Measurements from ENCODE around the gene COMMD9. TPM values are rescaled to one million over a fixed set of nuclear protein-coding genes. Genes with fewer than 3 reads are reported as not detected.

COMMD9 gene
- total and polyA plus RNA-seq, 2 experiments from 2014 or later, result 50.3 to 95.3 TPM

DNA sequence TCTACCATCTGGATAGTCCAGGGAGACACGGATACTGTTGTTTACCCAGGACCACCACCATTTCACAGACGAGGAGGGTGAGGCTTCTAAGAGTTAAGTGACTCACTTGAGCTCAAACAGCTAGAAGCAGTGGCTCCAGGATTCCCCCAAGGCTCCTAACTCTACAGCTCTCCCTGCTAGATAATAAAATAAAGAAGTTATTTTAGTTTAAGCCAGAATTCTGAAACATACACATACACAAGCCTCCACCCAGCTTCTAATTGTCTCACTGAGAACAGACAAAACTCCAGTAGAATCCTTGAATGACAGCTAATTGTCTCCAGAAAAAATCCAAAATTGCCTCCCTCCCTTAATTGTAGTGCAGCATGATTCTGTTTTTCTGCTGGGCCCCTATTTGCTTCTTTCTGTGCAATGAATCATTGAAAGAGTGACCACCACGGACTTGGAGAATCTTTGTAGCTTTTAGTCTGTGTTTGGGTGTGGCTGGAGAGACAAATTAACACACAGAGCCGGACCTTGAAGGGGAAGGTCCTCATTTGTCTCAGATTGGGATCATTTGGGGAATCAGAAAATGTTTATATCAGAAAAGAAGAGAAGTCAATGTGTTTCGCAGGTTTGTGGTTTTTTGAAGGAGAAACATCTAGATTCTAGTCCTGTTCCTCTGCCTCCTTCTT is 64.9 kb downstream of the COMMD9 start:
- no peak for TF ChIP-seq EZH2phosphoT487 (IDR thresholded peaks at IDR 0.05; ENCODE audit: low read depth, severe bottlenecking, unreplicated experiment)
- TF ChIP-seq EZH2 (IDR thresholded peaks at IDR 0.05; ENCODE audit: borderline replicate concordance), result no peak
- TF ChIP-seq, protein P1, sequence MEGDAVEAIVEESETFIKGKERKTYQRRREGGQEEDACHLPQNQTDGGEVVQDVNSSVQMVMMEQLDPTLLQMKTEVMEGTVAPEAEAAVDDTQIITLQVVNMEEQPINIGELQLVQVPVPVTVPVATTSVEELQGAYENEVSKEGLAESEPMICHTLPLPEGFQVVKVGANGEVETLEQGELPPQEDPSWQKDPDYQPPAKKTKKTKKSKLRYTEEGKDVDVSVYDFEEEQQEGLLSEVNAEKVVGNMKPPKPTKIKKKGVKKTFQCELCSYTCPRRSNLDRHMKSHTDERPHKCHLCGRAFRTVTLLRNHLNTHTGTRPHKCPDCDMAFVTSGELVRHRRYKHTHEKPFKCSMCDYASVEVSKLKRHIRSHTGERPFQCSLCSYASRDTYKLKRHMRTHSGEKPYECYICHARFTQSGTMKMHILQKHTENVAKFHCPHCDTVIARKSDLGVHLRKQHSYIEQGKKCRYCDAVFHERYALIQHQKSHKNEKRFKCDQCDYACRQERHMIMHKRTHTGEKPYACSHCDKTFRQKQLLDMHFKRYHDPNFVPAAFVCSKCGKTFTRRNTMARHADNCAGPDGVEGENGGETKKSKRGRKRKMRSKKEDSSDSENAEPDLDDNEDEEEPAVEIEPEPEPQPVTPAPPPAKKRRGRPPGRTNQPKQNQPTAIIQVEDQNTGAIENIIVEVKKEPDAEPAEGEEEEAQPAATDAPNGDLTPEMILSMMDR (IDR thresholded peaks at IDR 0.05; ENCODE audit: poor library complexity), result no peak
- Histone ChIP-seq H3K9me3 (ENCODE audit: low read depth) (no peaks in the 10 kb centered on the region), H3K9me2 (replicated peaks; ENCODE audit: insufficient read depth) (no peaks in the 10 kb centered on the region), H3K27ac (no peak overlapping the region), H3K27me3 (no peaks in the 10 kb centered on the region), H3K36me3 (replicated peaks; ENCODE audit: insufficient read depth, low read depth) (no peaks in the 10 kb centered on the region), H2AFZ (no peak overlapping the region), H4K20me1 (ENCODE audit: insufficient read depth, poor library complexity, severe bottlenecking) (no peaks in the 10 kb centered on the region), H3K4me3 (no peak overlapping the region), H3K4me1 (ENCODE audit: insufficient read depth) (no peaks in the 10 kb centered on the region), H3K79me2 (no peaks in the 10 kb centered on the region), H3K4me2 (no peak overlapping the region)
- no peak for DNase-seq (ENCODE audit: low spot score)
- WGBS (ENCODE audit: low lambda C conversion rate, missing lambda C conversion rate), result 60% methylated on average over 5 of the region's 5 CpGs

DNA sequence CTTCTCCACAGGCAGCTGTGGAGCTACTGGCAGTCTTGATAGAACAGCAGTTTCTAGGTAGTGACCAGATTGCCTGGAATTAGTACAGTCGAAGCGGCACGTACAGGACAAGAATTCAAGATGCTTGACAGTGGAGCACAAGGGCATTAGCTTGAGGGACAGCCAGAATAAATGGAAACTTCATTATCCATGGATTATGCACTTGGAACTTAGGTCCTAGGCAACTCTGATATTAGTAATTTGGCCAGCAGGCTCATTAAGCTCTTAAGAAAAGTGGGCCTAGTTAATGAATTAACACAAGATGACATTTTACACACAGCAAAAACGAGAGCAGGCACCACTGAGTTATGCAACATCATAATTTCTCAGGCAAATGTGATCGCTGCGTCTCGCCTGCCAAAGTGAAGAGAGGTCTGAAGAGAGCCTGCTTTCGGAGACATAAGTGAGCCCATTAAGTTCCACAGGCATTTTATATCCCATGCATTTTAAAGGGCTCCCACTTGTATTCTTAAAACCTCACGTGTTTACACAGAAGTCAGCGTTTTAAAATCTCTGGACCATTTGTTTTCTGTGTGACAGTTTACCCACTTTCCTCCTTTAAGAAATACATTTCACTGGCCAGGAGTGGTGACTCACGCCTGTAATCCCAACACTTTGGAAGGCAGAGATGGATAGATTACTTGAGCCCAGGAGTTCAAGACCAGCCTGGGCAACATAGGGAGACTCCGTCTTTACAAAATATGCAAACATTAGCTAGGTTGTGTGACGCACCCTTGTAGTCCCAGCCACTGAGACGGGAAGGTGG is 66.2 kb downstream of the COMMD9 start:
- H3K9me3 ChIP-seq (ENCODE audit: low read depth), result no peaks in the 10 kb centered on the region
- H3K27ac ChIP-seq, result no peak overlapping the region
- no peaks in the 10 kb centered on the region for H3K4me1 ChIP-seq (ENCODE audit: insufficient read depth)
- no peak overlapping the region for H3K4me2 ChIP-seq
- 67% methylated on average over 14 of the region's 14 CpGs for WGBS (ENCODE audit: low lambda C conversion rate, missing lambda C conversion rate)
- no peak overlapping the region for H3K4me3 ChIP-seq
- no peaks in the 10 kb centered on the region for H3K27me3 ChIP-seq
- H3K79me2 ChIP-seq, result no peaks in the 10 kb centered on the region
- no peak overlapping the region for H2AFZ ChIP-seq
- TF ChIP-seq, protein P1 (IDR thresholded peaks at IDR 0.05; ENCODE audit: poor library complexity), result no peak
- no peaks in the 10 kb centered on the region for H3K36me3 ChIP-seq (replicated peaks; ENCODE audit: insufficient read depth, low read depth)
- H4K20me1 ChIP-seq (ENCODE audit: insufficient read depth, poor library complexity, severe bottlenecking), result no peaks in the 10 kb centered on the region
- DNase-seq (ENCODE audit: low spot score), result no peak
- H3K9me2 ChIP-seq (replicated peaks; ENCODE audit: insufficient read depth), result no peaks in the 10 kb centered on the region

Other genes with a start within 250 kb of the COMMD9 start
- 4.5 and 7.5 TPM in 2 replicates for gene PRR5L, start 6.9 kb upstream of the COMMD9 start, total RNA-seq
- 0.99 and 3.1 TPM in 2 replicates for gene PRR5L, start 6.9 kb upstream of the COMMD9 start, polyA plus RNA-seq
- 12.7 and 13.4 TPM in 2 replicates for gene TRAF6, start 220.8 kb upstream of the COMMD9 start, total RNA-seq
- gene TRAF6, start 220.8 kb upstream of the COMMD9 start, polyA plus RNA-seq, result 9.5 TPM in 2 replicates

Data from hepatocyte (in vitro differentiated cells).